DMS 273 (cell line): ENCODE data around the gene REXO1.
"Not testable (repeated sequence)": the region's sequence is repeated elsewhere in the genome, so short reads cannot be mapped to it uniquely, and the experiment has no call there.

Experiments
- DNase-seq: peaks from one replicate; lab custom pipeline; 2025; ENCODE audit not compliant: unreplicated experiment; lab: John Stamatoyannopoulos, UW

REXO1 gene

DNA sequence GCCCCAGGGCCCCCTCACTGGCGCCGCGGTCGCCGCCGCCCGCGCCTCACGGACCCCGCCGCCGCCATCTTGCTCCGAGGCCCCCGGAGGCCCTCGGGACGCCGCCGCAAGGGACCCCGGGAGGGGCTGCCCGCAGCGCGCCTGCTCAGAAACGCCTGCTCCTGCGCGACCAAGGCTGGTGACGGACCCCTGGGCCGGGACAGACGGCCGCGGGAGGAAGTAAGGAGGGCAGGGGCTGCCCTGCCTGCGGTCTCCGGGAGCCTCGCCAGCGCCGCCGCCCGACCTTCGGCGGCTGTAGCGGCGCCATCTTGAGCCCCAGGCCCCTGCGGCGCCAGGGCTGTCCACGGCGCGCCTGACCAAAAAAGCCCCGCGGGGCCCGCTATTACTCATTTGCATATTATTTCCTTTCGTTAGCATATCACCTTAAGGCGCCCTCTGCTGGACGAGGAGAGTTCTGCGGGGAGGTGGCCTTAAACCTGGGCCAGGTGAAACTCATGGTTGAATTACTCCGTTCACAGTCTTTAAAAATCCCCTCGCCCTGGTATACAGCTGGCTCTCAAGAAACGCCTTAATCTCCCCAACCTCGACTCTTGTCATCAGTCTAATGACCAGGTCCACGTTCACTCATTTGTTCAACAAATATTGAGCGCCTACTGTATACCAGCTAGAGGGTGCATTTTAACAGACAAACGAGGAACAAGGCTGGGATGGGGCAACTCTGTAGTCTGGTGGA is at the start of gene REXO1:
Gene REXO1, minus strand, starts transcription at position 85 of the 733 bp plus-strand sequence. CDS start 125 bp downstream, outside the sequence.
- DNase-seq: peak; percentile 98

- no peak for DNase-seq
Observed at GRCh38 chr19:1896508-1896907, 48.2 kb upstream of the REXO1 start.

DNA sequence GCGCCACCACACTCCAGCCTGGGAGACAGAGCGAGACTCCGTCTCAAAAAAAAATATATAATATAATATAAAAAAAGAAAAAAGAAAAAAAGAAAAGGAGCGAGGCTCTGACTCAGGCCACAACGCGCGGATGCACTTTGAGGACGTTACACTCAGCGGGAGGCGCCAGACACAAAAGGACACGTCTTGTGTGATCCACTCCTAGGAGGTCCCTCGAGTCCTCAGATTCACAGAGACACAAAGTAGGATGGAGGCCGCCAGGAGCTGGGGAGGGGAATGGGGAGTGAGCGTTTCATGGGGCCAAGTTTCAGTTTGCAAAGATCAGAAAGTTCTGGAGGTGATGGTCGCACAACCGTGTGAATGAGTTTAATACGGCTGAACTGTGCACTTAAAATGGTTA is 45.5 kb upstream of the REXO1 start:
- DNase-seq: no peak

DNA sequence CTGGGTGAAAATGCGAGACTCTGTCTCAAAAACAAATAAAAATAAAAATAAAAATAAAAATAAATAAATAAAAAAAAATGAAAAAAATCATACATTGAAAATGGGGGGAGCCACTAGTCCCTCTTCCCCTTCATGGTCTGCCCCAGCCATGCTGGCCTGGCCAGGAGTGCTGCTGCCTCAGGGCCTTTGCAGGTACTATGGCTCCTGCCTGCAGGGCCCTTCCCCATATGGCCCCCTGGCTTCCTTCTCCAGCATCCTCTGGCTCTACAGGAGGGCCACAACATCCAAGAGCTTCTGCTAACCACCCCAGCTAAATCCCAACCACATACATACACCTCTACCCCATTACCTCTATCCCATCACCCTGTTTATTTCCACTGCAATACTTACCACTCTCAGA is 41.6 kb upstream of the REXO1 start:
- no peak for DNase-seq

GRCh38 chr19:1888385-1888784 is 40.1 kb upstream of the REXO1 start:
- no peak for DNase-seq

DNA sequence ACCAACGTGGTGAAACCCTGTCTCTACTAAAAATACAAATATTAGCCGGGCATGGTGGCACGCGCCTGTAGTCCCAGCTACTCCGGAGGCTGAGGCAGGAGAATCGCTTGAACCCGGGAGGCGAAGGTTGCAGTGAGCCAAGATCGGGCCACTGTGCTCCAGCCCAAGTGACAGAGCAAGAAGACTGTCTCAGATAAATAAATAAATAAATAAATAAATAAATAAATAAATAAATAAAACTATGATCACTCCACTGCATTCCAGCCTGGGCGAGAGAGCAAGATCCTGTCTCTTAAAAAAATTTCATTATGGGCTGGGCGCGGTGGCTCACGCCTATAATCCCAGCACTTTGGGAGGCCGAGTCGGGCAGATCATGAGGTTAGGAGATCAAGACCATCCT is 38.1 kb upstream of the REXO1 start:
- not testable (repeated sequence) for DNase-seq

DNA sequence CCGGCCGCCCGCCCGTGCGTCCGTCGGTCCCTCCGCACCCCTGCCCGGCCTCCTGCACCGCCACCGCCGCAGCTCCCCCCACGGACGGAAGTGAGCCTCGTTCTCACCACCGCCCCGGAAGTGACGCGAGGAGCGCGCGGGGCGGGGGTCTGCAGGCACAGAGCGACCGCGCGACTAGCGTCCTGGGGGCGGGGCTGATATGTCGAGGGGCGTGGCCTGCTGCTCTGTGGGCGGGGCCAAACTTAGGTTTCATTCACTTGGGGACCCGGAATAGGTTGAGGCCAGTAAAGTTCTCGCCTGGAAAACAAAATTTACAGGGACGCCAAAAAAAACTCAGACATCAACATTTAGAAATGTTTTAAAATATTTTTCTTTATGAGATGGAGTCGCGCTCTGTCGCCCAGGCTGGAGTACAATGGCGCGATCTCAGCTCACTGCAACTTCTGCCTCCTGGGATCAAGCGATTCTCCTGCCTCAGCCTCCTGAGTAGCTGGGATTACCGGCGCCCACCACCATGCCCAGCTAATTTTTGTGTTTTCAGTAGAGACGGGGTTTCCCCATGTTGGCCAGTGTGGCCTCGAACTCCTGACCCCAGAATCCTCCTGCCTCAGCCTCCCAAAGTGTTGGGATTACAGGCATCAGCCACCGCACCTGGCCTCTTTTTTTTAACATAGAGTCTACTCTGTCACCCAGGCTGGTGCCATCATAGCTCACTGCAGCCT is 37.3 kb upstream of the REXO1 start, which contains the start of gene ABHD17A:
Gene ABHD17A, minus strand, starts transcription at position 99 of the 722 bp plus-strand sequence. CDS start 3,930 bp downstream, outside the sequence.
- peak; percentile 99 for DNase-seq

DNA sequence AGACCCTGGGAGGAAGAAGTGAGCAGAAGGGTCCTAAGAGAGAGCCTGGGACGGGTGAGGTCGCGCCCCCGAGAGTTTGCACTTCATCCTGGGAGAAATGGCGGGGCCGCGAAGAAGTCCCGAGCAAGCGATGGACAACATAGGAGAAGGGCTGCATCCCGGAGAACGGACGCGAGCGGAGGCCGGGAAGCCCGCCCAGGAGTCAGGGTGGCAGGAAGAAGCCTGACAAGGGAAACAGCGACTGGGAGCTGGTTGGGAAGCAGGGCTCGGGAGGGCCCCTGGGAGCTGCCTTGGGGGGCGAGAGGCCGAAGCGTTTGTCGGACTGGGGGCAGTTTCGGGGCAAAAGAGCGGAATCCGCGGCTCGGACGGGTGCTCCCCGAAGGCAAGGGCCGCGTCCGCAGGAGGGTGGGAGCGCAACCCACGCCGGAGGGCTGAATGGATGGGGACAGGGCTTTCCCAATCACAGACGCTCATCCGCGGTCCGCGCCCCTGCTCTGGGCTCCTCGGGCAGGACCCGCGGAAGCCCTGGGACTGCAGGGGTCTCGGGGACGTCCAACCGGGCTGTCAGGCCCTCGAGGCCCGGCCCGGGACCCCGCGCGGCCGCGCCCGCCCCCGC is 36.5 kb upstream of the REXO1 start:
- peak; percentile 56 for DNase-seq

- DNase-seq: no peak
Observed at GRCh38 chr19:1884291-1884718, 36.0 kb upstream of the REXO1 start.

DNA sequence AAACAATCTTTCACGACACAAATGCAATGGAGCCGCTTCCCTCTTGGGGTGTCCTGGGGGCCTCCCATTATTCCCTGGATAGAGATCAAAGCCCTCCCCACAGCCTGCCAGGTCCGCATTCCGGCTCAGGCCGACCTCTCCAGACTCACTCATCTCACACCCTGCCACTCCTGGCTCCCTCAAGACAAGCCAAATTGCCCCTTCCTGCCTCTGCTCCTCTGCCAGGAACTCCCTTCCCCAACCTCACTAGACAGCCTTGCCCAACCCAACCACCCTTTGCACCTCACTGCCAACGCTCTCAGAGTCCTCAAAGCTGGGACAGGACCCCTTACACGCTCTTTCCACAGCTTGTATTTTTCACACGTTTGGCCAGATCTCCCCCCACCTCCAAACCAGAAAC is 35.5 kb upstream of the REXO1 start:
- no peak for DNase-seq

DNA sequence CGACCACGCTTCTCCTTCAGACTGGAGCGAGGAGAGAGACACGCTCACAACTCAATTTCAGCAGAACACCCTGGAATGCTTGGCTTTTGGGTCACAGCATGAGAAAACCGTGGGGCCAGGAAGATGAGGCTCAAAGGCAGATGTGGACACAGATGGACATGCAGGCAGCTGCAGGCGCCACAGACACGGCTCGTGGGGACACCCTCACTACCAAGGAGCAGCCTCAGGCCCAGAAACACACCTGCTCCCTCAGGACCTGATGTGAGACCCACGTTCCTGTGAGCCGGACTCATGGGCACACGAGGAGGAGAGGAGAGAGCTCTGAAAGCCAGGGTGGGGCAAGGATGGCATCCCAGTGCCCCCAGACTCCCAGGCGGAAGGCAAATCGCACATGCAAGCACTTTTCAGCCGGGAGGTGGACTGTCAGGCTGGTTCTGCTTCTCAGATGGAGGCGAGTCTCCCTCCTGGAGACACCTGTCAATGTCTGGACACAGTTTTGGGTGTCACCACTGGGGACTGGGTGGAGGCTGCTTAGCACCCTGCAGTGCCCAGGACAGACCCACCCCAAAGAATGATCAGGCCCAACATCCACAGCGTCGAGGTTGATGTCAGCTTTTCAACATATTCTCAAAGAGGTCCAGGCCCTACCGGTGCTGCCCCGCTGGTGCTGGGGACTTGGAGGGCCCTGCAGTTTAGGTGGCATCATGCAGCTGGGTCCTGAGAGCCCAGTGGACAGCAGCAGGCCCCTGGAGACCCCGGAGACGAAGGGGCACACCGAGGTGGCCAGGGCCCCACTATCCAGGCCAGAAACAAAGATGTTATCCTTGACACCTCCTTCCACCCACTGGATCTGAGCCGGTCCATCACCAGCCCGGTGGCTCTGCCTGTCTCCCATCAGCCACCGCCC is 34.8 kb upstream of the REXO1 start:
- DNase-seq: no peak

- DNase-seq: no peak
Observed at GRCh38 chr19:1882089-1882785, 34.0 kb upstream of the REXO1 start.

GRCh38 chr19:1881393-1882088 is 33.3 kb upstream of the REXO1 start:
- not testable (repeated sequence) for DNase-seq

- DNase-seq: no peak
Observed at GRCh38 chr19:1880611-1881392, 32.5 kb upstream of the REXO1 start.

- not testable (repeated sequence) for DNase-seq
Observed at GRCh38 chr19:1879982-1880381, 31.7 kb upstream of the REXO1 start.

- not testable (repeated sequence) for DNase-seq
Observed at GRCh38 chr19:1878583-1878982, 30.3 kb upstream of the REXO1 start.

DNA sequence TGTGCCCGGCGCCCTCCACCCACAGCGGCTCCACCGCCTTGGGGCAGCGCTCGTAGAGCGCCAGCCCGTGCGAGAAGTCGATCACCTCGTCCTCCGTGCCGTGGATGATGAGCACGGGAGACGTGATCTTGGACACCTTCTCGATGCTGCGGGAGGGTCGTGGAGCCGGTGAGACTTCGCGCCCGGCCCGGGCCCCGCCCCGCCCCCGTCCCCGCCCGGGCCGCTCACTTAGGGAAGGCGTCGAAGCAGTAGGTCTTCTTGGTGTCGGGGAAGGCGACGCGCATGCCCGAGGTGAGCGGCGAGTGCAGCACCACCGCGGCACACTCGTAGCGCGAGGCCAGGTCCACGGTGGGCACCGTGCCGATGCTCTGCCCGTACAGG is 29.0 kb upstream of the REXO1 start:
- not testable (repeated sequence) for DNase-seq

GRCh38 chr19:1876496-1877279 is 28.4 kb upstream of the REXO1 start:
- DNase-seq: not testable (repeated sequence)
